GM21786 (cell line): ENCODE data around the gene LCE1E.

ENCODE experiments used
- ATAC-seq: cut with Tn5 transposase; IDR thresholded peaks from one replicate; pipeline ENCODE4 v1.9.1; 2021; ENCODE audit not compliant: unreplicated experiment

The LCE1E gene

DNA sequence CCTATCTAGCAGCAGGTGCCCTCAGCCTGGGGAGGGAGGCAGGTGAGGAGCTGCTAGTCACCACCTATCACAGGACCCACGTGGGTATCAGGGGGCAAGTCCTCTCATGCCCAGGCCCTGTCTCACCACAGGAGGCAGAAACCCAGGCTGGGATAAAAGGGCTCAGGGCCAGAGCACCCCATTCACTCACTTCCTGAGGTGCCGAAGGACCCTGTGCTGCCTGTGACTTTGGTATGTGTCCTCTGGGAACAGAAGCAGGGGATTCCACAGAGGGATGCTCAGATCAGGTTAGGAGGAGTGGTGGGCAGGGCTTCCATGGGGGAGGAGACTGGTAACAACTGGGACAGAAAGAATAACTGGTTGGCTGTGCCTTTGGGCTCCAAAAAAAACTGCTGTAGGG lies at the start of gene LCE1E:
LCE1E (plus strand) TSS at position 181 of the 400 bp plus-strand sequence. CDS start 1,043 bp downstream, outside the sequence.
- no peak for ATAC-seq

GRCh38 chr1:152737997-152738396 lies 48.1 kb upstream of the LCE1E start:
- no peak for ATAC-seq

DNA sequence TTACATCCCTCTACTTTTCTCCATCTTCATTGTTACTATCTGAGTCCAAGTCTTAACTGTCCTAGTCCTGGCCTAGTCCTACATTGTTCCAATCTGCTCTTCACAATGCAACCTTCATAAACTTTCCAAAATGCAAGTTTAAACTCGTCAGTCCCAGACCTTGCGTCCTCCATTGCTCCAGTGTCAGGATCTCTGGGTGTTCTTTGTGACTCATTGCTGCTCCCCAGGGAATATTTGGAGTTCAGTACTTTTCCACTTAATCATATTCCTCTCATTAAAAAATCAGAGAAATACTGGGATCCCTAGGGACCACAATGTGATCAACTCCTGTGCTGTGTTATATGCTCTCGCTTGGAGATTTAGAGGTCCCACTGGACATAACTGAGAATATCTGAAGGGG lies 46.2 kb upstream of the LCE1E start:
- ATAC-seq, result no peak

- no peak for ATAC-seq
Measured at GRCh38 chr1:152741656-152742055, 44.4 kb upstream of the LCE1E start.

DNA sequence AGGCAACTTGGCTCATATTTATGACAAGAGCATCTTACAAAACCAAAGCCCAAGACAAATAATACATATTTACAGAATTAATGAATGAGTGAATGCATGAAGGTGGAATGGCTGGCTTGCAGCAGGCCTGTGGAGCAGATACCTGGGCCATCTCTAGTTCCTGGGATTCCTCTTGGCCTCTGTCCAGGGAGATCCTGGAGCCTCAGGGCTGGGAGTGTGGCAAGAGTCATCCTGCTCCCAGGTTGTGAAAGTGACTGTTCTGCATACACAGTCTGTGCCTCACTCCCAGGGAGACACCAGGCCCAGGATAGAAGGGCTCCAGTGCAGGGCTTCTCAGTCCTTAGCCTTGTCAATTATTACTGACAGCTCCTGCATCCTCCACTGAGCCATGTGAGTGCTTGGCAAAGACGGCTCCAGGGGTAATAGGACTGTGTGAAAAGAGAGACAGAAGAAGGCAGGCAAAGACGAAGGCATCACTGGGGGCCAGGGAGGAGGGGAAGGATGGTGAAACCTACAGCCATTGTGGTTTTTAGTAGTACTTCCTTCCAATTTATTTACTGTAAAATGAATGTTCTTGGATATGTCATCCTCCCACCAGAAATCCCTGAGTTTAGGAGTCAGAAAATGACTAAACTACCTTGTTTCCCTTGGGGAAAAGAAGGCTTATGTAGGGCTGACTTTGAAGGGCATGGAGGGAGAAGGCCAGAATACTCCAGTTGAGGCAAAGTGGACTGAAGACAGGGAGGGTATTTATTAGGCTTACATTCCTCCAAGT lies 42.5 kb upstream of the LCE1E start:
- ATAC-seq, result no peak

DNA sequence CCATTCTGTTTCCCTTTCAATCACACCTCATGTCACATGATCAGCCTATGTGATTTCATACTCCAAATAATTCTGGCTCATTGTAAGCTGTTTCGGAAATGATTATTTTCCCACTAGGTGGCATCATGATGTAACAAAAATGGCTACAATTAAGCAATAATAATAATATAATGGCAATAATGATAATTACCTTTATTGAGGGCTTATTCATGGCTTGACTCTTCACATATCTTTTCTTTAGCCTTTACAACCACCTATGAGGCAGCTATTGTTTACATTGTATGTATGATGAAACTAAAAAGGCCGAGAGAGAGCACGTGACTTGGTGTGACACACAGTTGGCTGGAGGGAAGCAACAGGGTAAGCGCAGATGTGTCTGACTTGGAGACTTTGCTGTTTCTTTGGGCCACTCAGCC lies 40.8 kb upstream of the LCE1E start:
- ATAC-seq, result no peak

- ATAC-seq, result no peak
Measured at GRCh38 chr1:152745765-152746444, 40.2 kb upstream of the LCE1E start.

GRCh38 chr1:152747831-152748230 lies 38.2 kb upstream of the LCE1E start:
- ATAC-seq, result no peak

DNA sequence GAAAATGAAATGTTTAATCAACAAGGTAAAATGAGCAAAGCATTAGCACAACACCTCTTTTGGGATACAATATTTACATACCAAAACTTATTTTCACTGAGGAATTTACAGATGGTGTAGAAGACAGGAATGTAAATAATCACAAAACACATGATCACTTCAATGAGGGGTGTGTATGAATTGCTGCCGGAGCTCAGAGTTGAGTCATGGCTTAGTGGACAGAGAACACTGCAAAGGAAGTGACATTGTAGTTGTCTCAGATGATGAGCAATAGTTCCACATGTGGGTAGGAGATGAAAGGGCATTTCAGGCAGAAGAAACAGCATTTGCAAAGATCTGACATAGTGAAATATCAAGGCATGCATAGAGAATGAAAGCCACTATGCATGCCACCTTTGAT lies 33.8 kb upstream of the LCE1E start:
- ATAC-seq, result no peak

DNA sequence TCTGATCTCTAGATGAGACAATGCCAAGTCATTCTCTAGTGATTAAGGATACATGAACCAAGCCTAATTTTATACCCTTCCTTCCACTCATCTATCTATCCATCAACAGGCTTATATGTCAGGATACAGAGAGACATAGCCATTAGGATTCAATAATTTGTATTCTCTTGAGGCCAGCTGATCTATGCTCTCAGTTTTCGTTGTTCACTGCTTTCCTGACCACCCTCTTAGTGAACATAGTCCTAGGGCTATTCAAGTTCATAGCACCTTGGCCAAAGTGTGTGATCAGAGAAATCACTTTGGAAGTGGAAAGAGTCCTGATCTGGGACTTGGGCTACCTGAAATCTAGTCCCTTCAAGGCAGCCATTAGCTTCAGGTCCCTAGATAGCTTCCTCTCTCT lies 32.5 kb upstream of the LCE1E start:
- ATAC-seq, result no peak

- no peak for ATAC-seq
Measured at GRCh38 chr1:152756872-152757271, 29.2 kb upstream of the LCE1E start.

DNA sequence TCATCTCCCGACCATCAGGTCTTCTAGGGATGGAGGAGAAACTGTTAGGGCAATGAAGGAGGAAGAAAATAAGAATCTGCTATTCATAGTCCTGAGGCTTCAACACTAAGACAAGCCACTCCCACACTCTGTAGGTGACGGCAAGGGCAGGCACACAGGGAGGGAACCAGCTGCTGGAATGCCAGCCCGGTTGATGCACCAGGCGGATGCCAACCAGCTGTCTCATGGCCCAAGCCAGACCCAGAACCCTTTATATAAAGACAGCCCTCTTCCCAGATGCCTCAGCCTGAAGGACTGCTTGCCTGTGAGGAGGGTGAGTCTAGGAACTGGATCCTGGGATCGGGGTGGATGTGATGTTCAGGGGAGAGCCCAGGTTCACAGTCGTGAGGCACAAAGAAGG lies 28.3 kb upstream of the LCE1E start, which contains the start of gene KPRP:
KPRP (plus strand) TSS at position 279 of the 400 bp plus-strand sequence. CDS start 1,564 bp downstream, outside the sequence.
- no peak for ATAC-seq

DNA sequence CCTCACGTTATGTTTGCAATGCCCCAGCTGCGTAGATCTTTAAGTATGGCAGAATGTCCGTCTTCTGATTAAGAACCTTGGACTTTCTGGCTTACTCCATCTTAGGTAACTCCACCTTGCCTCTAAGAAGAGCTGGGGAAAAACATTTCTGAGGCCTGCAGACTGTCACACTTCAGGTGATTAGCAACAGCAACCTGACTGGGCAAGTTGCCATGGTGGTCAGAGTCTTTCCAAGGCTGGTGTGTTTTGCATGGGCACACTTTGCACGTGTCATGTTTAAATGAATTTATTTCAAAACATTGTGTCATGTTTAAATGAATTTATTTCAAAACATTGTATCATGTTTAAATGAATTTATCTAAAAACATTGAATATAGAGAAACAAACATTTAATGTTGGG lies 27.4 kb upstream of the LCE1E start:
- ATAC-seq, result no peak

GRCh38 chr1:152759453-152760173 lies 26.4 kb upstream of the LCE1E start:
- no peak for ATAC-seq

DNA sequence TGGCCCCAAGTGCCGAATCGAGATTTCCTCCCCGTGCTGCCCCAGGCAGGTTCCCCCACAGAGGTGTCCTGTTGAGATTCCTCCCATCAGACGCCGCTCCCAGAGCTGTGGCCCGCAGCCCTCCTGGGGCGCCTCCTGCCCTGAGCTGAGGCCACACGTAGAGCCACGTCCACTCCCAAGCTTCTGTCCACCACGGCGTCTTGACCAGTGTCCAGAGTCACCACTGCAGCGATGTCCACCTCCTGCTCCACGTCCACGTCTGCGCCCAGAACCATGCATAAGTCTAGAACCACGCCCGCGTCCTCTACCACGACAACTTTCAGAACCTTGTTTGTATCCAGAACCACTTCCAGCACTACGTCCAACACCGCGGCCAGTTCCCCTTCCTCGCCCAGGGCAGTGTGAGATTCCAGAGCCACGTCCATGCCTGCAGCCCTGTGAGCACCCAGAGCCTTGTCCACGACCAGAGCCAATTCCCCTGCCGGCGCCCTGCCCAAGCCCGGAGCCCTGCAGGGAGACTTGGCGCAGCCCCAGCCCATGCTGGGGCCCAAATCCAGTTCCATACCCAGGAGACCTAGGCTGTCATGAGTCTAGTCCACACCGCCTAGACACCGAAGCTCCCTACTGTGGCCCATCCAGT lies 25.4 kb upstream of the LCE1E start:
- no peak for ATAC-seq

GRCh38 chr1:152761609-152762213 lies 24.3 kb upstream of the LCE1E start:
- ATAC-seq, result no peak

- no peak for ATAC-seq
Measured at GRCh38 chr1:152768847-152769533, 17.1 kb upstream of the LCE1E start.

DNA sequence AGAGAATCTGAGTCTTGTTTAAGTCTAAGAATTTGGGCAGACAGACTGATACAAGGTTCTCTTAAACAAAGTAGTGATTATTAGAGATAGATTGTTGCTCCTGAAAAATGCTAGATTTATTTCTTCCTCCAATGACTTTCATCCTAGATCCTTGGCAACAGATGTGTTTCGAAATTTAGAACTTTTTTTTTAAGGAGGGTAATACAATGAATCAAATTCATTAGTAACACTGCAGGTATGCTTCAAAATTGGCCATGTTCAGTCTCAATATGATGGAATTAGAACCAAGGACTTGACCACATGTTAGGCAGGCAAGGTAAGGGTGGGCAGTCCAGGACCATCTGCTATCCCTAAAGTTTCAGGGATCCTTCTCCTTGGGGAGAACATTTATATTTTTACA lies 15.6 kb upstream of the LCE1E start:
- ATAC-seq, result no peak

- ATAC-seq, result no peak
Measured at GRCh38 chr1:152774875-152775274, 11.2 kb upstream of the LCE1E start, which contains the start of gene LCE1F. TSS of gene LCE1F (plus strand) at chr1:152775140. CDS start at chr1:152776372, 1,232 bp downstream.

- no peak for ATAC-seq
Measured at GRCh38 chr1:152776361-152776760, 9.7 kb upstream of the LCE1E start.
